GM10266 (cell line): ENCODE measurements around the gene SMCO2.

Experiments used
- DNase-seq: peaks from one replicate; pipeline ENCODE4 v3.0.0; 2012; ENCODE audit errors: extremely low spot score
- TF ChIP-seq, protein P1 (sequence below): IDR thresholded peaks from 2 replicates; pipeline ENCODE4 v1.5.1; 2012; ENCODE audit warnings: mild to moderate bottlenecking, low read depth; ENCODE audit not compliant: control insufficient read depth, insufficient read depth; ENCODE audit errors: missing control alignments

SMCO2 gene

DNA sequence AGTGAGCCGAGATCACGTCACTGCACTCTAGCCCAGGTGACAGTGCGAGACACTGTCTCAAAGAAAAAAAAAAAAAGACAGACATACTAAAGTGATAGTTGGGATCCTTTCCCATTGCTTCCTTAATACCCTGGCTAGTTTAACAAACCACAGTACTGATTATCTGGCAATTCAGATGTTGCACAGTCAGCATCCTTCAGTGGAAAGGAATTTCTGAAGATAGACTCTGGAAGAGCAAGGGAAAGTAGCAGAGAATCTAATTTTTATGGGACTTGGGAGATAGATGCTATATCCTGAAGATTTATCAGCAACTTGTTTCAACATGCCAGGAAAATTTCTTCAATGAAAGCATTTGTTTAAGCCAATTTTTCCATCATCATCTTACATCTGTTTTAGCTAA is 71.0 kb downstream of the SMCO2 start:
- no peak for DNase-seq
- TF ChIP-seq, protein P1, sequence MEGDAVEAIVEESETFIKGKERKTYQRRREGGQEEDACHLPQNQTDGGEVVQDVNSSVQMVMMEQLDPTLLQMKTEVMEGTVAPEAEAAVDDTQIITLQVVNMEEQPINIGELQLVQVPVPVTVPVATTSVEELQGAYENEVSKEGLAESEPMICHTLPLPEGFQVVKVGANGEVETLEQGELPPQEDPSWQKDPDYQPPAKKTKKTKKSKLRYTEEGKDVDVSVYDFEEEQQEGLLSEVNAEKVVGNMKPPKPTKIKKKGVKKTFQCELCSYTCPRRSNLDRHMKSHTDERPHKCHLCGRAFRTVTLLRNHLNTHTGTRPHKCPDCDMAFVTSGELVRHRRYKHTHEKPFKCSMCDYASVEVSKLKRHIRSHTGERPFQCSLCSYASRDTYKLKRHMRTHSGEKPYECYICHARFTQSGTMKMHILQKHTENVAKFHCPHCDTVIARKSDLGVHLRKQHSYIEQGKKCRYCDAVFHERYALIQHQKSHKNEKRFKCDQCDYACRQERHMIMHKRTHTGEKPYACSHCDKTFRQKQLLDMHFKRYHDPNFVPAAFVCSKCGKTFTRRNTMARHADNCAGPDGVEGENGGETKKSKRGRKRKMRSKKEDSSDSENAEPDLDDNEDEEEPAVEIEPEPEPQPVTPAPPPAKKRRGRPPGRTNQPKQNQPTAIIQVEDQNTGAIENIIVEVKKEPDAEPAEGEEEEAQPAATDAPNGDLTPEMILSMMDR = no peak

DNA sequence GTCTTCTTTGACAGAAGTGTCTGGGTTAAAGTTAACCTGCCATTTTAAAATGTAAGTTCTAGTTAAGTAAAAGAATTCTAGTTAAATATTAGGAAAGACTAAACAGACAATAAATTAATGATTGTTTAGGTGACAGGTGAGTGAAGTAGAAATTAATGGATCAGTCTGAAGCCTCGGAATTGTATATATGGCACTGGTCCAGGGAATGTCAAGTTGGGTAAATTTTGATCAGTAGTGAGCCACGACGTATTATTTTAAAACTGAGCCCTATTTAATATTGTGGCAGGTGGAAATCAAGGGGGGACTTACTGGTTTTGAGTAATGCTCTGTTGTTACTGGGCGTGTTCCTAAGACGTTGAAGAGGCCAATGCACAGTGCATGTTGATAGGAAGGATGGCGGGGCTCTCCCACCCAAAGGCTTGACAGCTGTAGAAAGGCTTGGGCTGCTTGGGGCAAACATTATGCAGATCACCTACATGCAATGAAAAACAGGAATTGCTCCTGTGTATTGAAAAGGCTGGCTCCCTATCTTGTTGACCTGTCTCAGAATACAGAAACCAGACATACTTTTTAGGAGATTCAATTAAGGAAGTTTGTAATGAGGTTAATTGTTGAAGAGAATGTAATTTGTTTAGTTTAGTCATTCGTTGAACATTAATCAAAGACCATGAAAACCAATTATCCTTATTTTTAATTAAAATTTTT is 71.6 kb downstream of the SMCO2 start:
- TF ChIP-seq, protein P1 = no peak
- DNase-seq = no peak

DNA sequence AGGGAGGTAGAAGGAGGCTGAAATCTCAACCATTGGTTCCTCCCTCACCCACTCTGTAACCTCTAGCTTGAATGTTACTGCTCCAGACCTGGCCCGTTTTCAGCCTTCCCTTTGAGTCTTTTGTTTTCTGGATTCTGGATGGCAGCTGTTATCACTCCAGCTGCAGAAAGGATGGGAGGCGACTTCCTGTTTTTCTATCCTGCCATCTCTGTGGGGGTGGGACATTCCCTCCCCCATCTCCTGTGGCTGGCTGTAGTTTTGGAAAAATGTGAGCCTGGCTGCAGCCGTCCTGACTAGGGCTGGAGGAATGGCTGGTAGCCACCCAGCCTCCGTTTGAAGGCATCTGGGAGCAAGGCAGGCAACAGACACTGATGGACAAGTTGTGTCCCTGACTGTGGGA is 74.5 kb downstream of the SMCO2 start:
- TF ChIP-seq, protein P1 = no peak
- DNase-seq = no peak

DNA sequence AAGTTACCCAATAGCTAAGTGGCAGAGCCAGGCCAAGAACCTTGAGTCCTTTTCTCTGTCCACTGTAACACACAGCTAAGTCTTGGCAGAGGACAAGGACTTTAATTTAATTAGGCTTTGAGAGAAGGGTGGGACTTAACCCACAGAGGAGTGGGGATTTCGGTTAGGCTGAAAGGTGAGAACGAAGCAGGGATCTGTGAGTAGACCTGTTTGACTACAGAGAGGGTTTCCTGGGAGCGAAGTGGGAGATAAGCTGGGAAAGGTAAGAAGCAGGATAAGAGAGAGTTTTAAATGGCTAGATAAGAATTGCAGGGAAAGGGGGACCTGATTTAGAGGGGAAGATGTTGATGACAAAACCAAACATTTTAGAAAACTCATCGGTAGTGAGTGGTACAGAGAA is 75.4 kb downstream of the SMCO2 start:
- no peak for DNase-seq
- TF ChIP-seq, protein P1 = no peak

DNA sequence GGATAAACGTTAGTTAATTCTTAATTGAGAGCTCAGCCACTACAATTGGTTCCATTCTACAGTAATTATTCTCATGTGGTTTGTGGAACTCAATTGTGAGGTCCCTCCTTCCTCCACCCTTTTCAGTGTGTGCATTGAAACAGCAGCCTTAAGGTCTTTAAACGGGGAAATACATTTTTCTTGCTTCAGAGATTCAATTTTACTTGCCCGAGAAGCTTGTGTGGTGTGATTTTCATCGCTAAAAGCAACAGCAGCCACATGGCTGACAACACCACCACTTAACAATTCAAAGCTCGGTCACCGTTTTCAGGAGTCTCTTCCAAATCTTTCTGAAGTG is 76.7 kb downstream of the SMCO2 start:
- no peak for DNase-seq
- TF ChIP-seq, protein P1 = no peak

DNA sequence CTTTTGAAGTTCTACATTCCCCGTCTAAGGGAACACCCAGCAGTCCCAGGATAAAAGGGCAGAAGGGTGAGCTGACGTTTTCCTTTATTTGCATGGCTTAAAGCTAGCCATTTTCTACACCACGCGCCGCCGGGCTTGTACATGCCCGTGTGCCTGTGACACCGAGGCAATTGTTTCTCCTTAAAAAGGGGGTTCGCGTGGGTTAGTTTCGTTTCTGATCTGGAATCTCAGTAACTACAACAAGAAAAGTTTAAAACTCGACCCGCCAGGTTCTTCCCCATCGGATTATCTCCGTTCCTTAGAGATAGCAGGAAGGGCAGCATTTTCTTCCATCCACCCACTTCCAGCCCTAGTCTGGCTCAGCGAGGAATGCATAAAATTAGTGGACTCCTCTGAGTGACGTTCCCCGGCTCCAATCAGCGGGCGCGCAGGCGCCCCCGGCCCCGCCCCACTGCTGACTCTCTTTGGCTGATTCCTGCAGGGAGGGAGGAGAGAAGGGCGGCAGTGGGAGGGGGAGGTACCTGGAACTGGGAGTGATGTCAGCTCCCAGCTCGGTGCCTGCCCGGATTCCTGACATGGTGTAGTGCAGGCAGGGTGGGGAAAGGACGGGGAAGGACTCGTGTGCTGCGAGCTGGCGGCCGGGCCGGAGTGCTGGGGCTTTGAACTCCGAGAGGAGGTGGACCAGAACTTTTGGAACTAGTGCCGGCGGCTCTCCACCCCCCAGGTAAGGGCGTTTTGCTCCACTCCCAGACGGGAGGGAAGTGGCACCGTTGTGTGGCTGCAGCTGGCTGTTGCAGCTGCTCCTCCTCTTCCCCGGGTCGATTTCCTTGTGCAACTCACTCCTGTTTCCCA is 77.3 kb downstream of the SMCO2 start, which contains the start of gene PPFIBP1:
PPFIBP1 (plus strand) TSS at position 565 of the 852 bp plus-strand sequence. CDS start 109,191 bp downstream, outside the sequence.
- peak; percentile 93 for DNase-seq
- TF ChIP-seq, protein P1 = peak; percentile 23

DNA sequence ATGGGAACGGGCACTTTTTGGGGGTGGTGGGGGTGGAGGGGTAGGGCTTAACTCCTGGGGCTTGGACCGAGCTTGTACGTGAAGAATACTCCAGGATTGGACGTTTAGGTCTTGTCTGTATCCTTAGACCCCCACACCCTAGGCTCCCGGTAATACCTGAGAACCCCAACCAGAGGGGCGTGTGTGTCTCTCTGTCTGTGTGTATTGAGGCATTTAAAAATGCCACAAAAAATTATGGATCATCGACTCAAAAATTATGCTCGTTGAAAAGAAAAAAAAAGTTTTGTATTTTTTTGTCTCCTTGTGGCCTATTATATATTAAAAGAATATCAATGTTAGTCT is 77.9 kb downstream of the SMCO2 start:
- no peak for DNase-seq
- TF ChIP-seq, protein P1 = no peak
